GM19397 (cell line): ENCODE measurements around the gene PRUNE2.

Source experiments
- ATAC-seq: cut with Tn5 transposase; IDR thresholded peaks from one replicate; pipeline ENCODE4 v1.9.1; 2021; ENCODE audit warnings: mild to moderate bottlenecking, moderate library complexity; ENCODE audit not compliant: unreplicated experiment

Gene PRUNE2

GRCh38 chr9:76900884-76901440, 5.0 kb downstream of the PRUNE2 start:
- no peak for ATAC-seq

GRCh38 chr9:76898786-76899185, 7.1 kb downstream of the PRUNE2 start:
- ATAC-seq: no peak

GRCh38 chr9:76897804-76898525, 7.9 kb downstream of the PRUNE2 start:
- ATAC-seq: no peak

GRCh38 chr9:76896035-76896434, 9.9 kb downstream of the PRUNE2 start:
- no peak for ATAC-seq

- no peak for ATAC-seq
Observed at GRCh38 chr9:76895186-76895585, 10.7 kb downstream of the PRUNE2 start.

- ATAC-seq: no peak
Observed at GRCh38 chr9:76894198-76894597, 11.7 kb downstream of the PRUNE2 start.

- ATAC-seq: no peak
Observed at GRCh38 chr9:76893395-76893932, 12.4 kb downstream of the PRUNE2 start.

GRCh38 chr9:76891874-76892273, 14.0 kb downstream of the PRUNE2 start:
- ATAC-seq: no peak

GRCh38 chr9:76891279-76891678, 14.6 kb downstream of the PRUNE2 start:
- ATAC-seq: no peak

- no peak for ATAC-seq
Observed at GRCh38 chr9:76887951-76888350, 18.0 kb downstream of the PRUNE2 start.

- no peak for ATAC-seq
Observed at GRCh38 chr9:76887003-76887821, 18.7 kb downstream of the PRUNE2 start.

- ATAC-seq: no peak
Observed at GRCh38 chr9:76886318-76886717, 19.6 kb downstream of the PRUNE2 start.

GRCh38 chr9:76884823-76885222, 21.1 kb downstream of the PRUNE2 start:
- no peak for ATAC-seq

GRCh38 chr9:76883341-76883855, 22.5 kb downstream of the PRUNE2 start:
- no peak for ATAC-seq

GRCh38 chr9:76882686-76883085, 23.2 kb downstream of the PRUNE2 start:
- no peak for ATAC-seq

GRCh38 chr9:76880210-76880609, 25.7 kb downstream of the PRUNE2 start:
- ATAC-seq: no peak

- ATAC-seq: no peak
Observed at GRCh38 chr9:76878933-76879332, 27.0 kb downstream of the PRUNE2 start.

GRCh38 chr9:76877961-76878360, 28.0 kb downstream of the PRUNE2 start:
- no peak for ATAC-seq

- ATAC-seq: no peak
Observed at GRCh38 chr9:76876098-76876497, 29.8 kb downstream of the PRUNE2 start.

- ATAC-seq: no peak
Observed at GRCh38 chr9:76873821-76874220, 32.1 kb downstream of the PRUNE2 start.

- ATAC-seq: no peak
Observed at GRCh38 chr9:76873056-76873792, 32.7 kb downstream of the PRUNE2 start.
